MM.1S (cell line): Measurements from ENCODE around the gene HOXD8.

ENCODE experiments used
- DNase-seq: peaks from one replicate; pipeline ENCODE4 v3.0.0-alpha.2; 2015
- H2AFZ ChIP-seq: fragments of 300-600 bp; sonication (generic); 2 replicates; pipeline ENCODE4 v1.6.0; 2016; ENCODE audit warnings: antibody characterized with exemption, low read length
- H3F3A ChIP-seq: fragments of 300-600 bp; sonication (generic); 2 replicates; pipeline ENCODE4 v1.6.1; 2016; ENCODE audit warnings: mild to moderate bottlenecking, antibody characterized with exemption, low read length, moderate library complexity, mixed read lengths; ENCODE audit not compliant: insufficient read depth
- H3K27ac ChIP-seq: fragments of 300-600 bp; sonication (generic); 2 replicates; pipeline ENCODE4 v1.5.1; 2016; ENCODE audit warnings: mild to moderate bottlenecking, low read length
- H3K27me3 ChIP-seq: fragments of 300-600 bp; sonication (generic); replicated peaks from 2 replicates; pipeline ENCODE4 v1.6.0; 2016; ENCODE audit warnings: low read length; ENCODE audit not compliant: insufficient read depth
- H3K36me3 ChIP-seq: fragments of 300-600 bp; sonication (generic); replicated peaks from 2 replicates; pipeline ENCODE4 v1.6.1; 2016; ENCODE audit warnings: mild to moderate bottlenecking, low read length, mixed read lengths; ENCODE audit not compliant: insufficient read depth
- H3K4me1 ChIP-seq: fragments of 300-600 bp; sonication (generic); 2 replicates; pipeline ENCODE4 v1.6.1; 2016; ENCODE audit warnings: low read length, mixed read lengths
- H3K4me2 ChIP-seq: fragments of 300-600 bp; sonication (generic); 2 replicates; pipeline ENCODE4 v1.6.0; 2016; ENCODE audit warnings: low read depth, low read length
- H3K4me3 ChIP-seq: fragments of 300-600 bp; sonication (generic); 2 replicates; pipeline ENCODE4 v1.5.1; 2016; ENCODE audit warnings: low read length, mixed read lengths
- H3K79me2 ChIP-seq: fragments of 300-600 bp; sonication (generic); 2 replicates; pipeline ENCODE4 v1.6.1; 2016; ENCODE audit warnings: mixed run types, low read length, mixed read lengths
- H3K9ac ChIP-seq: fragments of 300-600 bp; sonication (generic); 2 replicates; pipeline ENCODE4 v1.6.1; 2016; ENCODE audit warnings: low read length, mixed read lengths
- H3K9me2 ChIP-seq: fragments of 300-600 bp; sonication (generic); replicated peaks from 2 replicates; pipeline ENCODE4 v1.6.1; 2016; ENCODE audit warnings: mild to moderate bottlenecking, low read length, mixed read lengths; ENCODE audit not compliant: insufficient read depth
- H3K9me3 ChIP-seq: fragments of 300-600 bp; sonication (generic); replicated peaks from 2 replicates; pipeline ENCODE4 v1.6.1; 2016; ENCODE audit warnings: mild to moderate bottlenecking, low read length, mixed read lengths; ENCODE audit not compliant: insufficient read depth
- H4K20me1 ChIP-seq: fragments of 300-600 bp; sonication (generic); 2 replicates; pipeline ENCODE4 v1.6.1; 2016; ENCODE audit warnings: mild to moderate bottlenecking, low read length, moderate library complexity, mixed read lengths; ENCODE audit not compliant: insufficient read depth
- EZH2 ChIP-seq: fragments of 300-600 bp; sonication (generic); optimal IDR thresholded peaks from 2 replicates; pipeline ENCODE3; 2017; ENCODE audit warnings: low read depth, mild to moderate bottlenecking, antibody characterized with exemption, low read length, mixed read lengths
- EZH2phosphoT487 ChIP-seq: fragments of 300-600 bp; sonication (generic); IDR thresholded peaks from 2 replicates; pipeline ENCODE4 v1.6.1; 2018; ENCODE audit warnings: antibody characterized with exemption, low read length
- TF ChIP-seq, protein P1 (sequence below): fragments of 300-600 bp; sonication (generic); IDR thresholded peaks from 2 replicates; pipeline ENCODE4 v1.5.1; 2016; ENCODE audit warnings: antibody characterized with exemption, low read length, mixed read lengths

Gene HOXD8

DNA sequence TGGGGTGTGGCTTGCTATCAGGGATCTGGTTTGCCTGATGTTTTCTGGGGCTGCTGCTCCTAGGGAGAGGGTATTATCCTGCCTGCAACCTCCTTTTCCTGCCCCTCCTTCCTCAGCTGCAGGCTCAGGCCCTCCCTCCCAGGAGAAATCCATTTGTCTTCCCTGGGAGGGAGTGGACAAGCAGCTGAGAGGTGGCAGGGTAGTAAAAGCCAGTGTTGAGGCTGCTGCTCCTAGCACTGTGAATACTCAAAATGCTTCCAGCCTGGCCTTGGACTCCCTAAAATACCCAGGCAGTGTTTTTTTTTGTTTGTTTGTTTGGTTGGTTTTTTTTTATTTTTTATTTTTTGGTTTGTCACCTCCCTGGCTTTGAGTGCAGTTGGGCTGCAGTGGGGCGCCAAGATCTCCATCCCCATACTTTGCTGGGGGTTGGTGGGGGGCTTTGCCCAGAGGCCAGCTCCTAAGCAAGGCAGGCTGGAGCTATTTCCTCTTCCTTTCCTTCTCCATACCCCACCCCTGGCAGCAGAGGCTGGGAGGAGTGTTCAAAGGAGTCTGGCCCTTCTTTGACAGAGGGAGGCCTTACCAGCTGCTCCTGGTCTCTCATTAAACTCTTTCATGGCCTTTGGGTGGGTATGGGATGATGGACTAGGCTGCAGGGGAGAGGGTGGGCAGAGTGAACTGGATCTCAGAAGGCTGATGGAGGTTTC is 41.2 kb downstream of the HOXD8 start:
- no peak overlapping the region for H3K4me2 ChIP-seq
- H3K4me1 ChIP-seq = no peaks in the 10 kb centered on the region
- no peak overlapping the region for H2AFZ ChIP-seq
- no peaks in the 10 kb centered on the region for H3K27me3 ChIP-seq
- no peak for DNase-seq
- no peaks in the 10 kb centered on the region for H3K79me2 ChIP-seq
- TF ChIP-seq EZH2 = no peak
- TF ChIP-seq EZH2phosphoT487 = no peak
- TF ChIP-seq, protein P1, sequence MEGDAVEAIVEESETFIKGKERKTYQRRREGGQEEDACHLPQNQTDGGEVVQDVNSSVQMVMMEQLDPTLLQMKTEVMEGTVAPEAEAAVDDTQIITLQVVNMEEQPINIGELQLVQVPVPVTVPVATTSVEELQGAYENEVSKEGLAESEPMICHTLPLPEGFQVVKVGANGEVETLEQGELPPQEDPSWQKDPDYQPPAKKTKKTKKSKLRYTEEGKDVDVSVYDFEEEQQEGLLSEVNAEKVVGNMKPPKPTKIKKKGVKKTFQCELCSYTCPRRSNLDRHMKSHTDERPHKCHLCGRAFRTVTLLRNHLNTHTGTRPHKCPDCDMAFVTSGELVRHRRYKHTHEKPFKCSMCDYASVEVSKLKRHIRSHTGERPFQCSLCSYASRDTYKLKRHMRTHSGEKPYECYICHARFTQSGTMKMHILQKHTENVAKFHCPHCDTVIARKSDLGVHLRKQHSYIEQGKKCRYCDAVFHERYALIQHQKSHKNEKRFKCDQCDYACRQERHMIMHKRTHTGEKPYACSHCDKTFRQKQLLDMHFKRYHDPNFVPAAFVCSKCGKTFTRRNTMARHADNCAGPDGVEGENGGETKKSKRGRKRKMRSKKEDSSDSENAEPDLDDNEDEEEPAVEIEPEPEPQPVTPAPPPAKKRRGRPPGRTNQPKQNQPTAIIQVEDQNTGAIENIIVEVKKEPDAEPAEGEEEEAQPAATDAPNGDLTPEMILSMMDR = no peak
- H3K9me3 ChIP-seq = no peaks in the 10 kb centered on the region
- H3K36me3 ChIP-seq = no peaks in the 10 kb centered on the region
- H3K27ac ChIP-seq = no peak overlapping the region
- no peaks in the 10 kb centered on the region for H4K20me1 ChIP-seq
- no peaks in the 10 kb centered on the region for H3F3A ChIP-seq
- H3K9me2 ChIP-seq = no peaks in the 10 kb centered on the region
- H3K4me3 ChIP-seq = no peak overlapping the region
- no peak overlapping the region for H3K9ac ChIP-seq

DNA sequence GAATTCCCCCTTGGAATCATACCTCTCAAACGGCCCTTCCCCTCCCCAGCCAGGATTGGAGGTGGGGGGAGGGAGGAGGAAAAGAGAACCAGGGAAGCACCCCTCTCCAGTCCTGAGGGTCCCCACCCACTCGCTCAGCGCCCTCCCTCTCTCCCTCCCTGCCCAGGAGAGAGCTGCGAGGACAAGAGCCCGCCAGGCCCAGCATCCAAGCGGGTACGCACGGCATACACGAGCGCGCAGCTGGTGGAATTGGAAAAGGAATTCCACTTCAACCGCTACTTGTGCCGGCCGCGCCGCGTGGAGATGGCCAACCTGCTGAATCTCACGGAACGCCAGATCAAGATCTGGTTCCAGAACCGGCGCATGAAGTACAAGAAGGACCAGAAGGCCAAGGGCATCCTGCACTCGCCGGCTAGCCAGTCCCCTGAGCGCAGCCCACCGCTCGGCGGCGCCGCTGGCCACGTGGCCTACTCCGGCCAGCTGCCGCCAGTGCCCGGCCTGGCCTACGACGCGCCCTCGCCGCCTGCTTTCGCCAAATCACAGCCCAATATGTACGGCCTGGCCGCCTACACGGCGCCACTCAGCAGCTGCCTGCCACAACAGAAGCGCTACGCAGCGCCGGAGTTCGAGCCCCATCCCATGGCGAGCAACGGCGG is 42.0 kb downstream of the HOXD8 start:
- no peaks in the 10 kb centered on the region for H3K79me2 ChIP-seq
- no peaks in the 10 kb centered on the region for H3K27me3 ChIP-seq
- H3K9me2 ChIP-seq = no peaks in the 10 kb centered on the region
- H3K9me3 ChIP-seq = no peaks in the 10 kb centered on the region
- no peak overlapping the region for H3K4me3 ChIP-seq
- no peak overlapping the region for H2AFZ ChIP-seq
- no peak overlapping the region for H3K9ac ChIP-seq
- DNase-seq = no peak
- no peaks in the 10 kb centered on the region for H3K4me1 ChIP-seq
- TF ChIP-seq, protein P1 = no peak
- TF ChIP-seq EZH2 = no peak
- no peak for TF ChIP-seq EZH2phosphoT487
- H3F3A ChIP-seq = no peaks in the 10 kb centered on the region
- no peaks in the 10 kb centered on the region for H4K20me1 ChIP-seq
- H3K4me2 ChIP-seq = no peak overlapping the region
- no peaks in the 10 kb centered on the region for H3K36me3 ChIP-seq
- no peak overlapping the region for H3K27ac ChIP-seq

DNA sequence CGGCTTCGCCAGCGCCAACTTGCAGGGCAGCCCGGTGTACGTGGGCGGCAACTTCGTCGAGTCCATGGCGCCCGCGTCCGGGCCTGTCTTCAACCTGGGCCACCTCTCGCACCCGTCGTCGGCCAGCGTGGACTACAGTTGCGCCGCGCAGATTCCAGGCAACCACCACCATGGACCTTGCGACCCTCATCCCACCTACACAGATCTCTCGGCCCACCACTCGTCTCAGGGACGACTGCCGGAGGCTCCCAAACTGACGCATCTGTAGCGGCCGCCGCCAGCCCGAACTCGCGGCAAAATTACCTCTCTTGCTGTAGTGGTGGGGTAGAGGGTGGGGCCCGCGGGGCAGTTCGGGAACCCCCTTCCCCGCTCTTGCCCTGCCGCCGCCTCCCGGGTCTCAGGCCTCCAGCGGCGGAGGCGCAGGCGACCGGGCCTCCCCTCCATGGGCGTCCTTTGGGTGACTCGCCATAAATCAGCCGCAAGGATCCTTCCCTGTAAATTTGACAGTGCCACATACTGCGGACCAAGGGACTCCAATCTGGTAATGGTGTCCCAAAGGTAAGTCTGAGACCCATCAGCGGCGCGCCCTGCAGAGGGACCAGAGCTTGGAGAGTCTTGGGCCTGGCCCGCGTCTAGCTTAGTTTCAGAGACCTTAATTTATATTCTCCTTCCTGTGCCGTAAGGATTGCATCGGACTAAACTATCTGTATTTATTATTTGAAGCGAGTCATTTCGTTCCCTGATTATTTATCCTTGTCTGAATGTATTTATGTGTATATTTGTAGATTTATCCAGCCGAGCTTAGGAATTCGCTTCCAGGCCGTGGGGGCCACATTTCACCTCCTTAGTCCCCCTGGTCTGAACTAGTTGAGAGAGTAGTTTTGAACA is 42.7 kb downstream of the HOXD8 start:
- Histone ChIP-seq H3K36me3 (no peaks in the 10 kb centered on the region), H3K4me2 (no peak overlapping the region), H3K27ac (no peak overlapping the region), H3K9ac (no peak overlapping the region), H3K27me3 (no peaks in the 10 kb centered on the region), H3K9me3 (no peaks in the 10 kb centered on the region), H3F3A (no peaks in the 10 kb centered on the region), H3K4me1 (no peaks in the 10 kb centered on the region), H2AFZ (no peak overlapping the region), H3K79me2 (no peaks in the 10 kb centered on the region), H4K20me1 (no peaks in the 10 kb centered on the region), H3K4me3 (no peak overlapping the region), H3K9me2 (no peaks in the 10 kb centered on the region)
- TF ChIP-seq EZH2phosphoT487 (no peak), EZH2 (no peak)
- TF ChIP-seq, protein P1 = no peak
- DNase-seq = no peak
